Stimulated activated CD4-positive, alpha-beta T cell treated with anti-CD3 and anti-CD28 coated beads, Interleukin-12 subunit alpha, Interleukin-12 subunit beta, amount 100 ng/mL, for 48 hours (primary cell): Measurements from ENCODE around the gene WBP11.

Source experiments
- DNase-seq, 3 donors: peaks; one replicate each; pipeline ENCODE4 v3.0.0-alpha.2; 2020; ENCODE audit warnings: low read depth in 2 of 3, low spot score in 1 of 3

WBP11 gene

GRCh38 chr12:14825256-14825655, 22.0 kb upstream of the WBP11 start:
- no peak for DNase-seq

GRCh38 chr12:14824012-14824634, 20.8 kb upstream of the WBP11 start:
- no peak for DNase-seq

GRCh38 chr12:14814014-14814413, 10.7 kb upstream of the WBP11 start, which contains the start of gene SMCO3:
Gene SMCO3 (minus strand): TSS chr12:14814182. CDS start chr12:14806680, 7,502 bp downstream.
- no peak for DNase-seq

GRCh38 chr12:14811486-14811885, 8.2 kb upstream of the WBP11 start:
- no peak for DNase-seq

GRCh38 chr12:14810953-14811483, 7.7 kb upstream of the WBP11 start:
- DNase-seq = no peak

GRCh38 chr12:14810167-14810952, 7.1 kb upstream of the WBP11 start:
- DNase-seq = no peak

- DNase-seq = no peak
Measured at GRCh38 chr12:14803830-14804160, 517 bp upstream of the WBP11 start.

GRCh38 chr12:14802721-14803010, 612 bp downstream of the WBP11 start:
- no peak for DNase-seq

- no peak for DNase-seq
Measured at GRCh38 chr12:14802247-14802646, 1.0 kb downstream of the WBP11 start.

GRCh38 chr12:14795028-14795448, 8.2 kb downstream of the WBP11 start:
- no peak for DNase-seq

GRCh38 chr12:14785568-14785967, 17.7 kb downstream of the WBP11 start:
- DNase-seq = no peak

GRCh38 chr12:14784471-14784870, 18.8 kb downstream of the WBP11 start:
- no peak for DNase-seq

- DNase-seq = no peak
Measured at GRCh38 chr12:14782756-14783155, 20.5 kb downstream of the WBP11 start.

- no peak for DNase-seq
Measured at GRCh38 chr12:14781563-14781962, 21.7 kb downstream of the WBP11 start.

- DNase-seq = no peak
Measured at GRCh38 chr12:14780859-14781258, 22.4 kb downstream of the WBP11 start.

GRCh38 chr12:14779834-14780233, 23.4 kb downstream of the WBP11 start:
- no peak for DNase-seq

- DNase-seq = no peak
Measured at GRCh38 chr12:14777271-14777670, 26.0 kb downstream of the WBP11 start.

GRCh38 chr12:14776236-14776961, 26.9 kb downstream of the WBP11 start:
- no peak for DNase-seq

GRCh38 chr12:14775636-14775980, 27.7 kb downstream of the WBP11 start:
- DNase-seq = no peak

- peak in 1 of 3 donors; percentile 11 for DNase-seq
Measured at GRCh38 chr12:14774906-14775635, 28.2 kb downstream of the WBP11 start.

GRCh38 chr12:14774074-14774905, 29.0 kb downstream of the WBP11 start:
- peak; percentile 81 to 86 (median 83) for DNase-seq
